ENCODE results near the gene ARFGAP3. TPM values are rescaled to one million over a fixed set of nuclear protein-coding genes. Genes with fewer than 3 reads are reported as not detected.
"Not testable (repeated sequence)": the region's sequence is repeated elsewhere in the genome, so short reads cannot be mapped to it uniquely, and the experiment has no call there.

ARFGAP3 gene
- total and polyA plus RNA-seq, 11 donors = 13.3 to 34.0 (median 25.1) TPM

DNA sequence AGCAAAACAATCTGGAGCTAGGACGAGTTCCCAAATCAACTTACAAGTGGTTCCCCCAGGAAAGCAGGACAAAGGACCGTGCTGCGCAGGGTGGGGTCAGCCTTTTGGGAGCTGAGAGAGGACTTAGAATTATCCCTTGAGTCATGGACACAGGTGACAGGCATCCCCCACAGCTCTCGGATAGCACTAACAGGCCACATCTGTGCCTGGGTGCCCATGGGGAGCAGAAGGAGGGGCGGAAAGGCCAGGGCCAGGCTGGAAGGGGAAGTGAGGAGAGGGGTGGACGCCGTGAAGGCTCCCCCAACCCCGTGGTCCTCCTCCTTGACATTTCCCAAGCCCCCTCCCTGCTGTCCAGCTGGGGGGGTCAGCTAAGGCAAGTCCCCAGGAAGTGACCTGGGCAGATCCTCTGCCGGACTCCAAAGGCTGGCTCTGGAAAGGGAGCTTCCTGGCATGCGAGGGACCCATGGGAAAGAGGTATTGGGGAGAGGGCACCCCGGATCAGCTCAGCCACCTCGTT is 104.8 kb downstream of the ARFGAP3 start:
- TF ChIP-seq, protein P1, sequence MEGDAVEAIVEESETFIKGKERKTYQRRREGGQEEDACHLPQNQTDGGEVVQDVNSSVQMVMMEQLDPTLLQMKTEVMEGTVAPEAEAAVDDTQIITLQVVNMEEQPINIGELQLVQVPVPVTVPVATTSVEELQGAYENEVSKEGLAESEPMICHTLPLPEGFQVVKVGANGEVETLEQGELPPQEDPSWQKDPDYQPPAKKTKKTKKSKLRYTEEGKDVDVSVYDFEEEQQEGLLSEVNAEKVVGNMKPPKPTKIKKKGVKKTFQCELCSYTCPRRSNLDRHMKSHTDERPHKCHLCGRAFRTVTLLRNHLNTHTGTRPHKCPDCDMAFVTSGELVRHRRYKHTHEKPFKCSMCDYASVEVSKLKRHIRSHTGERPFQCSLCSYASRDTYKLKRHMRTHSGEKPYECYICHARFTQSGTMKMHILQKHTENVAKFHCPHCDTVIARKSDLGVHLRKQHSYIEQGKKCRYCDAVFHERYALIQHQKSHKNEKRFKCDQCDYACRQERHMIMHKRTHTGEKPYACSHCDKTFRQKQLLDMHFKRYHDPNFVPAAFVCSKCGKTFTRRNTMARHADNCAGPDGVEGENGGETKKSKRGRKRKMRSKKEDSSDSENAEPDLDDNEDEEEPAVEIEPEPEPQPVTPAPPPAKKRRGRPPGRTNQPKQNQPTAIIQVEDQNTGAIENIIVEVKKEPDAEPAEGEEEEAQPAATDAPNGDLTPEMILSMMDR (IDR thresholded peaks at IDR 0.05) = no peak
- no peak for TF ChIP-seq POLR2A (IDR thresholded peaks at IDR 0.05)
- no peaks in the 10 kb centered on the region for H3K9me3 ChIP-seq
- H3K4me3 ChIP-seq = no peak overlapping the region
- ATAC-seq (peak in 3 of 4 donors; percentile 14 to 58 (median 40)), DNase-seq (no peak)
- intact Hi-C loops (cut with DNase I) = no loop called here
- no peaks in the 10 kb centered on the region for H3K36me3 ChIP-seq
- WGBS, 4 donors = 36 to 59% (median 47%) methylated on average over 10 to 12 of the region's 12 CpGs
- H3K27ac ChIP-seq = peak overlapping the region; percentile 8 to 92 (median 77)
- H3K4me1 ChIP-seq = peaks cover 7 to 53% (median 41%) of the 10 kb centered on the region in 12 donors
- H3K27me3 ChIP-seq = no peaks in the 10 kb centered on the region

DNA sequence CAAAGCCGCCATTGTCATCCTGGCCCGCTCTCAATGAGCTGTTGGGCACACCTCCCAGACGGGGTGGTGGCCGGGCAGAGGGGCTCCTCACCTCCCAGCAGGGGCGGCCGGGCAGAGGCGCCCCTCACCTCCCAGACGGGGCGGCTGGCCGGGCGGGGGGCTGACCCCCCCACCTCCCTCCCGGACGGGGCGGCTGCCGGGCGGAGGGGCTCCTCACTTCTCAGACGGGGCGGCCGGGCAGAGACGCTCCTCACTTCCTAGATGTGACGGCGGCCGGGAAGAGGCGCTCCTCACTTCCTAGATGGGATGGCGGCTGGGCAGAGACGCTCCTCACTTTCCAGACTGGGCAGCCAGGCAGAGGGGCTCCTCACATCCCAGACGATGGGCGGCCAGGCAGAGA is 106.7 kb downstream of the ARFGAP3 start:
- intact Hi-C loops (cut with DNase I) = not testable (repeated sequence)
- 90 to 98% (median 91%) methylated on average over 7 to 25 of the region's 28 CpGs for WGBS, 4 donors

DNA sequence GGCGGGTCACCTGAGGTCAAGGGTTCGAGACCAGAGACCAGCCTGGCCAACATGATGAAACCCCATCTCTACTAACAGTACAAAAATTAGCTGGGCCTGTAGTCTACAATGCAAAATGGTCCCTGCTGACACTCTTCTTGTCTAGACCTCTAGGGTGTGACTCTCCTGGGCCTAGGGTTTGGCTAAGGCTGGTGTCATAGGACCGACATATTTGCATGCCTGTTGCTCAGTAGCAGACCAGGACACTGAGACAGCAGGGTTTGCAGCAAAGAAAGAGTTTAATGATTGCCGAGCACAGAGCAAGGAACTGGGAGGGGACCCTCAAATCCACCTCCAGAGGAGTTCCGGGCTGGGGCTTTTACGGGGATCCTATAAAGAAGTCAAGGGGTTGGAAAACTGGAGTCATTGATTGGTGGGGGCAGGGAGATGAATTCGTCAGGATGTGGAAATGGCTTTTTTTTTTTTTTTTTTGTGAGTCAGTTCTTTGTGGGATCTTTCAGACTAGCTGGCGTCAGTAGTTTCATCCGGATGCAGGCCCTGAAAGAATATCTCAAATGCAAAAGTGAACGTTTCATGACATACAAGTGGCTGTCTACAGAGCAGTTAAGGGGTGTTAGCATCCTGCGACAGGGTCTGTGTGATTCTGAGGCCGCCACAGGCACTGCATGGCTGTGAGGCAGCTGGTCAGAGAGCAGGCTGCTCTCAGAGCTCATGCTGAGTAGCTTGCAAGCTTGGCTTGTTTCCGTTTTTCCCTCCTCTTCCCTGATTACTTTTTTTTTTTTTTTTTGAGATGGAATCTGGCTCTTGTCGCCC is 109.2 kb downstream of the ARFGAP3 start:
- DNase-seq = peak in 3 of 5 donors; percentile 40 to 46 (median 43)
- intact Hi-C loops (cut with DNase I) = loop anchor here in 1 of 10 donors (5.0 kb wide), 1 partner anchor 71 kb away; no protein-coding TSS in a partner anchor
- Histone ChIP-seq H3K36me3 (no peaks in the 10 kb centered on the region), H3K27ac (peak overlapping the region in 11 of 12 donors; percentile 27 to 89 (median 78)), H3K27me3 (no peaks in the 10 kb centered on the region), H3K4me1 (peaks cover 9 to 76% (median 50%) of the 10 kb centered on the region in 12 donors), H3K4me3 (no peak overlapping the region), H3K9me3 (no peaks in the 10 kb centered on the region)
- WGBS, 4 donors = 51 to 64% (median 56%) methylated on average over 14 of the region's 14 CpGs
- TF ChIP-seq, protein P1 (IDR thresholded peaks at IDR 0.05) = no peak
- TF ChIP-seq POLR2A (IDR thresholded peaks at IDR 0.05) = no peak
- ATAC-seq = peak in 2 of 4 donors; percentile 4 to 5

More for the DNA sequence above, 106.7 kb downstream of the ARFGAP3 start:
- H3K9me3 ChIP-seq, DNase-seq, H3K27ac ChIP-seq, H3K36me3 ChIP-seq, ATAC-seq, H3K4me3 ChIP-seq, H3K27me3 ChIP-seq: not testable (repeated sequence)
- peaks cover 7 to 62% (median 41%) of the 10 kb centered on the region in 12 donors for H3K4me1 ChIP-seq

Other genes with a start within 250 kb of the ARFGAP3 start
- gene POLDIP3, start 242.4 kb downstream of the ARFGAP3 start, total RNA-seq = 10 to 100 TPM; 23.5 to 38.4 (median 29.0) TPM
- 10 to 100 TPM; 13.0 to 42.7 TPM for gene POLDIP3, start 242.4 kb downstream of the ARFGAP3 start, polyA plus RNA-seq
- gene ATP5MGL, start 216.7 kb downstream of the ARFGAP3 start, total RNA-seq = 1 to 10 TPM in 1 of 9 donors, under 1 TPM in 4, not detected in 4; 0.31 to 1.3 (median 0.53) TPM
- gene ATP5MGL, start 216.7 kb downstream of the ARFGAP3 start, polyA plus RNA-seq = under 1 TPM in 1 of 2 donors, not detected in 1; 0.61 TPM
- 100 to 1,000 TPM; 223 to 459 (median 305) TPM for gene CYB5R3, start 207.9 kb downstream of the ARFGAP3 start, total RNA-seq
- gene CYB5R3, start 207.9 kb downstream of the ARFGAP3 start, polyA plus RNA-seq = 100 to 1,000 TPM; 135 to 379 TPM
- 100 to 1,000 TPM in 2 of 9 donors, 10 to 100 TPM in 7; 30.7 to 127 (median 63.4) TPM for gene A4GALT, start 136.4 kb downstream of the ARFGAP3 start, total RNA-seq
- gene A4GALT, start 136.4 kb downstream of the ARFGAP3 start, polyA plus RNA-seq = 100 to 1,000 TPM in 1 of 2 donors, 10 to 100 TPM in 1; 91.7 to 230 TPM
- gene PACSIN2, start 157.9 kb upstream of the ARFGAP3 start, total RNA-seq = 10 to 100 TPM; 42.5 to 87.1 (median 59.3) TPM
- gene PACSIN2, start 157.9 kb upstream of the ARFGAP3 start, polyA plus RNA-seq = 10 to 100 TPM; 26.5 to 60.4 TPM
- gene TTLL1, start 232.1 kb upstream of the ARFGAP3 start, total RNA-seq = 10 to 100 TPM in 4 of 9 donors, 1 to 10 TPM in 5; 4.4 to 13.2 (median 8.4) TPM
- 1 to 10 TPM; 4.7 to 5.2 TPM for gene TTLL1, start 232.1 kb upstream of the ARFGAP3 start, polyA plus RNA-seq

All from heart left ventricle (tissue), 16 donors.